ENCODE data around the gene ZBTB44.
"Not testable (repeated sequence)": the region's sequence is repeated elsewhere in the genome, so short reads cannot be mapped to it uniquely, and the experiment has no call there.

ZBTB44 gene

GRCh38 chr11:130194241-130195023, 120.3 kb downstream of the ZBTB44 start:
- DNase-seq = no peak

GRCh38 chr11:130193551-130193950, 121.2 kb downstream of the ZBTB44 start:
- DNase-seq = not testable (repeated sequence)

GRCh38 chr11:130192845-130193267, 121.9 kb downstream of the ZBTB44 start:
- no peak for DNase-seq

- no peak for DNase-seq
Measured at GRCh38 chr11:130191896-130192295, 122.8 kb downstream of the ZBTB44 start.

DNA sequence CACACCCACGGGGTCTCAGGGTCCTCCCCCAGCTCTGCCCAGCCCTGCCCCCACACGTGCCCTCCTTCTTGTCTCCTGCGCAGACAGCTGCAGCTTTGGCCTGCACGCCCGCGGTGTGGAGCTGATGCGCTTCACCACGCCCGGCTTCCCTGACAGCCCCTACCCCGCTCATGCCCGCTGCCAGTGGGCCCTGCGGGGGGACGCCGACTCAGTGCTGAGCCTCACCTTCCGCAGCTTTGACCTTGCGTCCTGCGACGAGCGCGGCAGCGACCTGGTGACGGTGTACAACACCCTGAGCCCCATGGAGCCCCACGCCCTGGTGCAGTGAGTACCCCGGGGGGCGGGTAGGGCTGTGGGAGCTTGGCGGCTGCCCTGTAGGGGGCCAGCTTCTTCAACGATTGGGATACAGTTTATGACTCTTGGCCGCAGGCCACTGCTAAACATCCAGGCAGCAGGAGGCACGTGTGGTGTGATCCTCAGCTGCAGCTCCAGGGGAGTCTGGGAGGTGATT, 124.3 kb downstream of the ZBTB44 start:
- DNase-seq = no peak

GRCh38 chr11:130189492-130190210, 125.1 kb downstream of the ZBTB44 start:
- DNase-seq = no peak

- DNase-seq = no peak
Measured at GRCh38 chr11:130188585-130189347, 126.0 kb downstream of the ZBTB44 start.

DNA sequence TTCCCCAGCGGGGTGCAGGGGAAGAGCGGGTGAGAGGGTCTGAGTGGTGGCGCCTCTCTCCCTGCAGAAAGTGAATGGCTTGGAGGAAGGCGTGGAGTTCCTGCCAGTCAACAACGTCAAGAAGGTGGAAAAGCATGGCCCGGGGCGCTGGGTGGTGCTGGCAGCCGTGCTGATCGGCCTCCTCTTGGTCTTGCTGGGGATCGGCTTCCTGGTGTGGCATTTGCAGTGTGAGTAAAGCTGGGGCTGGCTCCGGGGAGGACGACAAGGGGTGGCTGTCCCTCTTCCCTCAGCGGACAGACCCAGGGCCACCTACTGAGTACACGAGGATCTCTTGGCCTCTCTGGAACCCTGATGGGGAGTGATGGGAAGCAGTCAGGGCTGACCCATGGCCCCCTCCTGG, 126.7 kb downstream of the ZBTB44 start:
- no peak for DNase-seq

GRCh38 chr11:130187096-130187495, 127.6 kb downstream of the ZBTB44 start:
- no peak for DNase-seq

DNA sequence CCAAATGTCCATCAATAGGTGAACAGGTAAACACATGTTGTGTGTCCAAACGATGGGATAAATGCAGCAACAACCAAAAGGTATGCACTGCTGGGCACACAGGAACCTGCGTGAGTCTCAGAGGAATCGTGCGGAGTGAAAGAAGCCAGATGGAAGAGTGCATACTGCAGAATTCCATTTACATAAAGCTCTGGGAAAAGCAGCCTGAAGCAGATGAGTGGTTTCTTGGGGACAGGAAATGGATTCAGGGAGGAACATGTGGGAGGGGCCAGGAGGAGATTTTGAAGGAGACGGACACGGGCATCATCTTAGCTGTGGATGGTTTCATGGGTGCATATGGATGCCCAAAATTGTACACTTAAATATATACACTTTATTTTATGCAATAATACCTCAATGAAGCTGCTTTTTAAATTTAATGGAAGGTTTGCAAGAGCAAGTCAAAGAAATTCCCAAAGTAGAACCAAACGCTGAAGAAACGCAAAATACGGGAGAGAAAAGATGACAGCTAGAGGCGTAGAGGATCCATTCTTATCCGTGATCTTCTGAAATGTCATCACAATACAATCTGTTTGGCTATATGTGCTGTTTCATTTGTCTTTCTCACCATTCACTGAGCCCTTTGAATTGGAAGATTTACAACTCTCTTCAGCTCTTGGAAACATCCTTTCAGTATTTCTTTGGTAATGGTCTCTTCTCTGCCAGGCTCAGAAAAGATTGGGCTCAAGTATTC, 130.7 kb downstream of the ZBTB44 start:
- no peak for DNase-seq

GRCh38 chr11:130181295-130182272, 133.1 kb downstream of the ZBTB44 start:
- DNase-seq = no peak

DNA sequence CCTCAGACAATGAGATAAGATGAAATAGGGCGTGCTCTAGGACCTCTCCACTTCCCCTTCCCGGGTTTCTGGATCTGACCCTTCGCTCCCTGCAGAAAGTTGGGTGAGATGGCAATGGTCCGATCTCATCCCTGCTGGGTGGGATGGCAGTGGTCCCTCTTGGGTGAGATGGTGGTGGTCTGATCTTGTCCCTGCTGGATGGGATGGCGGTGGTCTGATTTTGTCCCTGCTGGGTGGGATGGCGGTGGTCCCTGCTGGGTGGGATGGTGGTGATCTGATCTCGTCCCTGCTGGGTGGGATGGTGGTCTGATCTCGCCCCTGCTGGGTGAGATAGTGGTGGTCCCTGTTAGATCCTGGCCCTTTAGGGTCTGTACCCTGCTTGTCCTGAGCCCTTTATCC, 133.8 kb downstream of the ZBTB44 start:
- no peak for DNase-seq

DNA sequence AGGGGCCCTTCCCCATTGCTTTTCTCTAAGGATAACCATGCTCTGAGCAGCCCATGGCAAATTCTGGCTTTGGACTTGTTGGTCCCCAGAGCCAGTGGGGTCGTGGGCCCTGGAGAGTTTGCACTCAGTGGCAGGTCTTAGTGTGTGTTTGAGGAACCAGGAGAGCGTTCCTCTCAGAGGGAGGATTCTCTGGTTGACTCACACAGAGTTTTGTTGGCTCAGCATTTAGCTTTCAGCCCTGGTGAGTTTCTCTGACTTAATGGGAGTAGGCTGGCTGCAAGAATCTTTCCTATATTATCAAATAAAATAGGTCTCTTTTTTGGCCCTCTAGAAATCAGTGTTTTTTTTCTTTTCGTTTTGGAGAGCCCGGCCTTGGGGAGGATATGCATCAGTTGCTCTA, 134.2 kb downstream of the ZBTB44 start:
- DNase-seq = no peak

DNA sequence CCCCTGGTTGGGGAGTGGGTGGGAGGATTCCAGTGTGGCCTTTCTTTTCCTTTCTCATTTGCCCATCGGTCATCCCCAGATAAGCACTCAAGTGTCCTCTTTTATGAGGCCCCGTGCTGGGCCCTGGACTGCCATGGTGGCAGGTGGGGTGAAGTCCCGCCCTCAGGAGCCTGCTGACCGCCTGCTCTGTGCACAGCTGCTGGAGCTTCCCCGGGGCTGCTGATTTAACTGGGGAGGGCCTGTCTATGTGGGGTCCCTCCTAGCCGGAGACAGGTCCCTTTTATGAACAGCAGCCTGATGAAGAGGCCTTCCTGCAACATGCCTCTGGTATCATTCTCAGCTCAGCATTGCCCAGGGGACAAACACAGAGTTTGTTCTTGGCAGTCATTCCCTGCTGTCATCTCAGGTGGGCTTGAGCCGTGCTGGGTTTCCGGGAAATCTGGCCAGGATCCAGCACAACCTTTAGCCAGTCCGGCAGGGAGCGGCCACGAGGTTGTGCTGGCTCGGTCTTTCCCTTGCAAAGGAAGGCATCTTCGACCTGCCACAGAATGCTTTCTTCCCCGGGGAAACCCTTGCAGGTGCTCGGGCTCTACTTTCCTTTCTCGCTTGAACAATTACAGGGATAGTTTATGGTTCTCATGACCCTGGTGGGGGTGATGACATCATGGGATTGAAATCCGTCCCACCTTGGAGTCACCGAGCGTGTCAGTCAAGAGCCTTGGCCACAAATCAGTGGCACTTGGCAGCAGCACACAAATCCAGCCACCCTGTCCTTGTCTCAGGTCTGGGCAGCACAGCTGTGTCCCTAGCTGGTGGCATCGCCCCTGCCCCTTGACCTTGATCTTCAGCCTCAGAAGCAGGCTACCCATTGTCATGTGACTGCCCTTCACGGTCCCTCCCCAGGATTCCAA, 135.1 kb downstream of the ZBTB44 start:
- no peak for DNase-seq

GRCh38 chr11:130178441-130179339, 136.0 kb downstream of the ZBTB44 start:
- no peak for DNase-seq

DNA sequence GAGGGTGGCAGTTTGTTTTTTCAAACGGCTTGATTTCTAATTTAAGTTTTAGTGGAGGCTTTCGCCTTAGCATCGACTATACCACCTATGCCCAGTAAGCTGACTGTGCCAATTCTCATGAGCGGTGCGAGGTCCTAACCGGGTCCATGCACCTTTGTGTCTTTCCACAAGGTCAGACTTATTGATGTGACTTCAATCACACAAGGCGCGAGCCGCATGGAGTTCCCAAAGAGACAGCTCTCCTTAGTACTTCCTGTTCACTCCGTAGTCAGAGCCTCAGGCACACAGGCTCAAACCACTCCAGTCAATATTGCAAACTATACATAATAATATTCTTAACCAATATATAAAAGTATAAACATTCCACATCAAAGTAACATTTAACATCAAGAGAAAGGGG, 136.9 kb downstream of the ZBTB44 start:
- DNase-seq = no peak
